ENCODE results near the gene CACNG7. TPM values are rescaled to one million over a fixed set of nuclear protein-coding genes. Genes with fewer than 3 reads are reported as not detected.
"Not testable (repeated sequence)": the region's sequence is repeated elsewhere in the genome, so short reads cannot be mapped to it uniquely, and the experiment has no call there.

Gene CACNG7
- total RNA-seq, 1 experiment from 2014 or later, result not detected

- no peak for TF ChIP-seq EGR1 (IDR thresholded peaks at IDR 0.05; ENCODE audit: low read depth)
Measured at GRCh38 chr19:53945441-53945840, 36.4 kb downstream of the CACNG7 start (continued).

DNA sequence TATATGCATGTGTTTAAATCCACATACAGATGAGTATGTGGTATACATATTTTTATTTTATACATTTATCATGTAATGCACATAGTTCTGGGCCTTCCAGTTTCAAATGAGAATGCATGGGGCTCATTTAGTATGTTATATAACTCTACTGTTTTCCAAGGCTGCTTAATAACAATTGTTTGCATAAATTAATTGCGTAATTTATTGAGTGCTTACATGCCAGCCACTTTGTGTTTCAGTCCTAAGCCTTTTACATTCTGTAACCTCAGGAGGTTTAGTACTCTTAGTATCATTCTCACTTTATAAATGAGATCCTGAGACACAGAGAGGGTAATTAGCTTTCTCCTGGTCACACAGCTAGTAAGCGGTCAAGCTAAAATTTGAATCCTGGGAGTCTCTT, 36.9 kb downstream of the CACNG7 start:
- ChIA-PET RAD21 (ENCODE audit: low non-redundant PET in 1 of 2, low total read pairs in 2 of 2, uncharacterized antibody in 2 of 2, unreplicated experiment in 2 of 2) (no interaction called here), POLR2A (no interaction called here), CTCF (no interaction called here)
- H4K20me1 ChIP-seq (ENCODE audit: insufficient read depth), result no peaks in the 10 kb centered on the region
- no peaks in the 10 kb centered on the region for H3K4me1 ChIP-seq (ENCODE audit: control insufficient read depth in 1 of 2, insufficient read depth in 2 of 2, low read length in 2 of 2)
- TSS peak; percentile 89 for BruUV-seq (replicated peaks)
- no peak overlapping the region for H3K27ac ChIP-seq (ENCODE audit: low read depth, low read length)
- peak overlapping the region; percentile 6; the same call in 1 of the 2 replicates for H3K4me2 ChIP-seq (ENCODE audit: low read length)
- H3K9ac ChIP-seq (ENCODE audit: low read length), result no peak overlapping the region
- no peaks in the 10 kb centered on the region for H3K9me3 ChIP-seq (ENCODE audit: control insufficient read depth in 1 of 2, insufficient read depth in 1 of 2, low read depth in 1 of 2, low read length in 2 of 2)
- intact Hi-C loops (cut with micrococcal nuclease), result no loop called here
- no peaks in the 10 kb centered on the region for H3K36me3 ChIP-seq (ENCODE audit: control insufficient read depth in 1 of 2, insufficient read depth in 2 of 2, low read length in 2 of 2)
- no peak for DNase-seq (ENCODE audit: low read depth, low spot score)
- no peak for TF ChIP-seq SIN3A (IDR thresholded peaks at IDR 0.05; ENCODE audit: low read depth)
- no peaks in the 10 kb centered on the region for H3K27me3 ChIP-seq (ENCODE audit: insufficient read depth, low read length)
- H2AFZ ChIP-seq (ENCODE audit: low read depth, low read length, poor library complexity, severe bottlenecking), result no peak overlapping the region
- H3K9me2 ChIP-seq (ENCODE audit: insufficient read depth), result no peaks in the 10 kb centered on the region
- no peaks in the 10 kb centered on the region for H3K79me2 ChIP-seq (ENCODE audit: insufficient read depth, low read length)
- H3K4me3 ChIP-seq (replicated peaks in 1 of 2; ENCODE audit: low read depth in 1 of 2, low read length in 2 of 2), result peak overlapping the region in 1 of 2 experiments; percentile 28; a peak in 2 of 4 replicates
- ATAC-seq, result no peak

DNA sequence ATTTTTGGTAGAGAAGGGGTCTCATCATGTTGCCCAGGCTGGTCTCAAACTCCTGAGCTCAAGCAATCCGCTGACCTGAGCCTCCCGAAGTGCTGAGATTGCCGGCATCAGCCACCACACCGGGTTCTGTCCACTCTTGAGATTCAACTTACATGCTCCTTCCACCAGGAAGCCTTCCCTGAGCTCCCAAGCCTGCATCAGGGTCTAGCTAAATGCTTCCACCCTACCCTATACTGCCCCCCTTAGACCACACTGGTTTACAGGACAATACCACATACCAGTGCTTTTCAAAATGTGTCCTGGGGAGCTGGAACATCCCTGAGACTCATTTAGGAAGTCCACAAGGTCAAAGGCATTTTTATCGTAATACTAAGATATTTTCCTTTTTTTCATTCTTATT, 38.5 kb downstream of the CACNG7 start:
- DNase-seq (ENCODE audit: low read depth, low spot score), result peak; percentile 47
- Histone ChIP-seq H3K9ac (ENCODE audit: low read length) (no peak overlapping the region), H3K4me3 (replicated peaks in 1 of 2; ENCODE audit: low read depth in 1 of 2, low read length in 2 of 2) (no peak overlapping the region), H2AFZ (ENCODE audit: low read depth, low read length, poor library complexity, severe bottlenecking) (no peak overlapping the region), H3K79me2 (ENCODE audit: insufficient read depth, low read length) (no peaks in the 10 kb centered on the region), H3K27me3 (ENCODE audit: insufficient read depth, low read length) (no peaks in the 10 kb centered on the region), H3K36me3 (ENCODE audit: control insufficient read depth in 1 of 2, insufficient read depth in 2 of 2, low read length in 2 of 2) (no peaks in the 10 kb centered on the region), H3K27ac (ENCODE audit: low read depth, low read length) (no peak overlapping the region), H3K4me2 (ENCODE audit: low read length) (no peak overlapping the region), H3K9me2 (ENCODE audit: insufficient read depth) (no peaks in the 10 kb centered on the region), H4K20me1 (ENCODE audit: insufficient read depth) (no peaks in the 10 kb centered on the region), H3K4me1 (ENCODE audit: control insufficient read depth in 1 of 2, insufficient read depth in 2 of 2, low read length in 2 of 2) (no peaks in the 10 kb centered on the region), H3K9me3 (ENCODE audit: control insufficient read depth in 1 of 2, insufficient read depth in 1 of 2, low read depth in 1 of 2, low read length in 2 of 2) (no peaks in the 10 kb centered on the region)
- TF ChIP-seq RAD21 (IDR thresholded peaks at IDR 0.05; ENCODE audit: low read depth) (peak; percentile 60), ELF1 (IDR thresholded peaks at IDR 0.05; ENCODE audit: borderline replicate concordance, low read depth) (no peak)
- TF ChIP-seq, protein P1, sequence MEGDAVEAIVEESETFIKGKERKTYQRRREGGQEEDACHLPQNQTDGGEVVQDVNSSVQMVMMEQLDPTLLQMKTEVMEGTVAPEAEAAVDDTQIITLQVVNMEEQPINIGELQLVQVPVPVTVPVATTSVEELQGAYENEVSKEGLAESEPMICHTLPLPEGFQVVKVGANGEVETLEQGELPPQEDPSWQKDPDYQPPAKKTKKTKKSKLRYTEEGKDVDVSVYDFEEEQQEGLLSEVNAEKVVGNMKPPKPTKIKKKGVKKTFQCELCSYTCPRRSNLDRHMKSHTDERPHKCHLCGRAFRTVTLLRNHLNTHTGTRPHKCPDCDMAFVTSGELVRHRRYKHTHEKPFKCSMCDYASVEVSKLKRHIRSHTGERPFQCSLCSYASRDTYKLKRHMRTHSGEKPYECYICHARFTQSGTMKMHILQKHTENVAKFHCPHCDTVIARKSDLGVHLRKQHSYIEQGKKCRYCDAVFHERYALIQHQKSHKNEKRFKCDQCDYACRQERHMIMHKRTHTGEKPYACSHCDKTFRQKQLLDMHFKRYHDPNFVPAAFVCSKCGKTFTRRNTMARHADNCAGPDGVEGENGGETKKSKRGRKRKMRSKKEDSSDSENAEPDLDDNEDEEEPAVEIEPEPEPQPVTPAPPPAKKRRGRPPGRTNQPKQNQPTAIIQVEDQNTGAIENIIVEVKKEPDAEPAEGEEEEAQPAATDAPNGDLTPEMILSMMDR (IDR thresholded peaks at IDR 0.05 in 2 of 3, conservative IDR thresholded peaks at IDR 0.05 in 1 of 3; ENCODE audit: borderline replicate concordance in 1 of 3, insufficient read depth in 1 of 3, low read depth in 2 of 3, low read length in 2 of 3), result peak; percentile 32 to 51 (median 47); a peak in 5 of 6 replicates
- intact Hi-C loops (cut with micrococcal nuclease), result no loop called here
- ChIA-PET CTCF (interaction anchor here (0.6 to 1.7 kb wide), 9 partner anchors 8 to 139 kb away, joined by 3 to 13 read pairs (median 3); no protein-coding TSS in a partner anchor), POLR2A (interaction anchor here (1.6 kb wide), 1 partner anchor 33 kb away, joined by 5 read pairs; no protein-coding TSS in a partner anchor), RAD21 (ENCODE audit: low non-redundant PET in 1 of 2, low total read pairs in 2 of 2, uncharacterized antibody in 2 of 2, unreplicated experiment in 2 of 2) (interaction anchor here in 1 of 2 experiments (0.9 to 1.2 kb wide), 2 partner anchors 76 to 139 kb away, joined by 3 read pairs; no protein-coding TSS in a partner anchor)
- no TSS peak for BruUV-seq (replicated peaks)
- peak; percentile 92 for ATAC-seq

GRCh38 chr19:53948611-53949010, 39.5 kb downstream of the CACNG7 start:
- intact Hi-C loops (cut with micrococcal nuclease); H3K27ac ChIP-seq (ENCODE audit: low read depth, low read length); H3K4me2 ChIP-seq (ENCODE audit: low read length); H3K9me3 ChIP-seq (ENCODE audit: control insufficient read depth in 1 of 2, insufficient read depth in 1 of 2, low read depth in 1 of 2, low read length in 2 of 2); H3K79me2 ChIP-seq (ENCODE audit: insufficient read depth, low read length); H3K9ac ChIP-seq (ENCODE audit: low read length); H3K9me2 ChIP-seq (ENCODE audit: insufficient read depth); RAD21 ChIA-PET (ENCODE audit: low non-redundant PET in 1 of 2, low total read pairs in 2 of 2, uncharacterized antibody in 2 of 2, unreplicated experiment in 2 of 2); DNase-seq (ENCODE audit: low read depth, low spot score); BruUV-seq (replicated peaks); H2AFZ ChIP-seq (ENCODE audit: low read depth, low read length, poor library complexity, severe bottlenecking); ATAC-seq; H3K36me3 ChIP-seq (ENCODE audit: control insufficient read depth in 1 of 2, insufficient read depth in 2 of 2, low read length in 2 of 2); H3K4me1 ChIP-seq (ENCODE audit: control insufficient read depth in 1 of 2, insufficient read depth in 2 of 2, low read length in 2 of 2); H3K4me3 ChIP-seq (replicated peaks in 1 of 2; ENCODE audit: low read depth in 1 of 2, low read length in 2 of 2); H4K20me1 ChIP-seq (ENCODE audit: insufficient read depth); H3K27me3 ChIP-seq (ENCODE audit: insufficient read depth, low read length); POLR2A ChIA-PET: not testable (repeated sequence)
- CTCF ChIA-PET, result interaction anchor here (1.3 to 1.7 kb wide), 3 partner anchors 32 to 95 kb away, joined by 4 to 13 read pairs (median 6); no protein-coding TSS in a partner anchor

Measured in HCT116 (cell line).